Measurements from ENCODE around the gene INHBB.

GRCh38 chr2:120317916-120318315 is 28.0 kb upstream of the INHBB start:
- TF ChIP-seq CTCF (IDR thresholded peaks at IDR 0.05) (no peak), POLR2A (IDR thresholded peaks at IDR 0.05) (no peak), POLR2AphosphoS5 (IDR thresholded peaks at IDR 0.05) (no peak), EP300 (IDR thresholded peaks at IDR 0.05) (no peak)

All from stomach (tissue), 4 donors.